Measurements from ENCODE around the gene C12orf42. TPM values are rescaled to one million over a fixed set of nuclear protein-coding genes. Genes with fewer than 3 reads are reported as not detected.
"Not testable (repeated sequence)": the region's sequence is repeated elsewhere in the genome, so short reads cannot be mapped to it uniquely, and the experiment has no call there.

Gene C12orf42
- total RNA-seq, 1 experiment from 2014 or later, result not detected

DNA sequence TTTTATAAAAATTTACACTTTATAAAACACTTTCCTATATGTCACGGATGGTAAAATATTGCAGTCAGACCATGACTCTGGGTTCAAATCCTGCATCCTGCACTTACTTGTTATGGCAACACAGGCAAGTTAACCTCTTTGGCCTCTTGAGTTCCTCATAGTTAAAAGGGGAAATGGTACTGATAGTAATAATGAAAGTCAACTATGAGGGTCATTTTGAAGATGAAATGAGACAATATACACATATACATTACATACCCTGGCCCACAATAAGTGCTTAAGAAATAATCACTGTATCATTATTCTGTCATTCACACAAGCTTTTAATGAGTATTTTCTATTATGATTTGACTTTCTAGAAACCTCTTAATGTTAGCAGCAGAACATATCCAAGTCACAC lies 64.4 kb downstream of the C12orf42 start:
- no peak overlapping the region for H2AK5ac ChIP-seq (ENCODE audit: insufficient read length, low read length)
- no peaks in the 10 kb centered on the region for H3K23me2 ChIP-seq (ENCODE audit: insufficient read length, low read depth, low read length, poor library complexity, severe bottlenecking)
- H3K79me1 ChIP-seq (ENCODE audit: insufficient read depth, low read depth, low read length, poor library complexity, severe bottlenecking), result no peaks in the 10 kb centered on the region
- no peak overlapping the region for H2BK5ac ChIP-seq (ENCODE audit: insufficient read length, low read length)
- peaks cover 4 to 14% (median 6%) of the 10 kb centered on the region in 3 experiments for H3K36me3 Mint-ChIP-seq (ENCODE audit: insufficient read depth in 1 of 3, low read depth in 3 of 3)
- no peak overlapping the region for H3K9ac ChIP-seq (ENCODE audit: extremely low read depth, insufficient read length, low read length)
- H4K20me1 ChIP-seq (ENCODE audit: control insufficient read depth, insufficient read depth, insufficient read length), result no peaks in the 10 kb centered on the region
- H3K27me3 ChIP-seq (ENCODE audit: insufficient read depth, low read length), result no peaks in the 10 kb centered on the region
- H3K23ac ChIP-seq (ENCODE audit: insufficient read length, low read depth, low read length), result no peak overlapping the region
- no peak overlapping the region for H3K4me2 ChIP-seq (ENCODE audit: insufficient read depth, insufficient read length, low read length)
- peaks cover 11 to 16% of the 10 kb centered on the region in 2 experiments; a peak in 3 of 5 replicates for H3K9me3 Mint-ChIP-seq
- no peaks in the 10 kb centered on the region for H3K4me1 ChIP-seq (ENCODE audit: insufficient read depth, low read length)
- no peak overlapping the region for H2BK20ac ChIP-seq (ENCODE audit: low read depth, low read length, poor library complexity, severe bottlenecking)
- TF ChIP-seq, protein P1, sequence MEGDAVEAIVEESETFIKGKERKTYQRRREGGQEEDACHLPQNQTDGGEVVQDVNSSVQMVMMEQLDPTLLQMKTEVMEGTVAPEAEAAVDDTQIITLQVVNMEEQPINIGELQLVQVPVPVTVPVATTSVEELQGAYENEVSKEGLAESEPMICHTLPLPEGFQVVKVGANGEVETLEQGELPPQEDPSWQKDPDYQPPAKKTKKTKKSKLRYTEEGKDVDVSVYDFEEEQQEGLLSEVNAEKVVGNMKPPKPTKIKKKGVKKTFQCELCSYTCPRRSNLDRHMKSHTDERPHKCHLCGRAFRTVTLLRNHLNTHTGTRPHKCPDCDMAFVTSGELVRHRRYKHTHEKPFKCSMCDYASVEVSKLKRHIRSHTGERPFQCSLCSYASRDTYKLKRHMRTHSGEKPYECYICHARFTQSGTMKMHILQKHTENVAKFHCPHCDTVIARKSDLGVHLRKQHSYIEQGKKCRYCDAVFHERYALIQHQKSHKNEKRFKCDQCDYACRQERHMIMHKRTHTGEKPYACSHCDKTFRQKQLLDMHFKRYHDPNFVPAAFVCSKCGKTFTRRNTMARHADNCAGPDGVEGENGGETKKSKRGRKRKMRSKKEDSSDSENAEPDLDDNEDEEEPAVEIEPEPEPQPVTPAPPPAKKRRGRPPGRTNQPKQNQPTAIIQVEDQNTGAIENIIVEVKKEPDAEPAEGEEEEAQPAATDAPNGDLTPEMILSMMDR (conservative IDR thresholded peaks at IDR 0.05), result no peak
- no peak overlapping the region for H4K8ac ChIP-seq (replicated peaks; ENCODE audit: insufficient read length, low read depth, low read length)
- no peak overlapping the region for H2AFZ ChIP-seq (ENCODE audit: low read length)
- no peak for DNase-seq
- no peak overlapping the region for H4K91ac ChIP-seq (ENCODE audit: insufficient read length, low read depth, low read length)
- H3K4me3 Mint-ChIP-seq, result no peak overlapping the region
- H3K79me2 ChIP-seq (ENCODE audit: insufficient read depth, low read length), result no peaks in the 10 kb centered on the region
- H2BK12ac ChIP-seq (ENCODE audit: insufficient read length, low read depth, low read length), result no peak overlapping the region
- no peak overlapping the region for H3K18ac ChIP-seq (ENCODE audit: insufficient read length, low read depth, low read length)
- peaks cover 3 to 9% of the 10 kb centered on the region in 2 experiments for H3K4me1 Mint-ChIP-seq
- H3K4ac ChIP-seq (ENCODE audit: low read depth, low read length), result no peak overlapping the region
- H3K27me3 Mint-ChIP-seq (ENCODE audit: low read depth), result peaks cover 2% of the 10 kb centered on the region
- no peak overlapping the region for H4K5ac ChIP-seq (ENCODE audit: insufficient read length, low read depth, low read length)
- no peak overlapping the region for H3T11ph ChIP-seq (ENCODE audit: low read length)
- no peaks in the 10 kb centered on the region for H3K9me3 ChIP-seq (ENCODE audit: control insufficient read depth, low read depth, low read length)
- H3K56ac ChIP-seq (ENCODE audit: insufficient read length, low read depth, low read length), result no peak overlapping the region
- H2BK15ac ChIP-seq (ENCODE audit: low read depth, low read length), result no peak overlapping the region
- no peak overlapping the region for H3K27ac ChIP-seq (ENCODE audit: insufficient read length, low read depth, low read length)
- WGBS (ENCODE audit: extremely low coverage, insufficient read length, low lambda C conversion rate), result no CpG with 5 or more reads among the region's 1 CpG
- H2BK120ac ChIP-seq (ENCODE audit: low read depth, low read length, poor library complexity, severe bottlenecking), result no peak overlapping the region
- H3K14ac ChIP-seq (ENCODE audit: insufficient read depth, low read length), result no peak overlapping the region
- no peak overlapping the region for H3K27ac Mint-ChIP-seq

DNA sequence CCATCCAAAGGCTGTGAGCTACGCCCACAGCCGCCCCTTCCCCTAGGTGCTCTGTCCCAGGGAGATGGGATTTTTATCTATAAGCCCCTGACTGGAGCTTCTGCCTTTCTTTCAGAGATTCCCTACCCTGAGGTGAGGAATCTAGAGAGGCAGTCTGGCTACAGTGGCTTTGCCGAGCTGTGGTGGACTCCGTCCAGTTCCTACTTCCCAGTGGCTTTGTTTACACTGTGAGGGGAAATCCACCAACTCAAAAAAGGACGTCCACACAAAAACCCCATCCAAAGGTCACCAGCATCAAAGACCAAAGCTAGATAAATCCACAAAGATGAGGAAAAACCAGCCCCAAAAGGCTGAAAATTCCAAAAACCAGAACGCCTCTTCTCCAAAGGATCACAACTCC lies 70.1 kb downstream of the C12orf42 start:
- not testable (repeated sequence) for H4K20me1 ChIP-seq (ENCODE audit: control insufficient read depth, insufficient read depth, insufficient read length); H3K9me3 Mint-ChIP-seq; H2BK12ac ChIP-seq (ENCODE audit: insufficient read length, low read depth, low read length); H2AFZ ChIP-seq (ENCODE audit: low read length); H3K18ac ChIP-seq (ENCODE audit: insufficient read length, low read depth, low read length); H3T11ph ChIP-seq (ENCODE audit: low read length); H3K9me3 ChIP-seq (ENCODE audit: control insufficient read depth, low read depth, low read length); H4K91ac ChIP-seq (ENCODE audit: insufficient read length, low read depth, low read length); H2BK120ac ChIP-seq (ENCODE audit: low read depth, low read length, poor library complexity, severe bottlenecking); H4K5ac ChIP-seq (ENCODE audit: insufficient read length, low read depth, low read length); H3K79me1 ChIP-seq (ENCODE audit: insufficient read depth, low read depth, low read length, poor library complexity, severe bottlenecking); H3K27me3 Mint-ChIP-seq (ENCODE audit: low read depth); H3K27me3 ChIP-seq (ENCODE audit: insufficient read depth, low read length); H3K23me2 ChIP-seq (ENCODE audit: insufficient read length, low read depth, low read length, poor library complexity, severe bottlenecking); H2BK5ac ChIP-seq (ENCODE audit: insufficient read length, low read length); H3K56ac ChIP-seq (ENCODE audit: insufficient read length, low read depth, low read length); DNase-seq; H3K9ac ChIP-seq (ENCODE audit: extremely low read depth, insufficient read length, low read length); H3K27ac ChIP-seq (ENCODE audit: insufficient read length, low read depth, low read length); H4K8ac ChIP-seq (replicated peaks; ENCODE audit: insufficient read length, low read depth, low read length); H3K79me2 ChIP-seq (ENCODE audit: insufficient read depth, low read length); H3K4me3 Mint-ChIP-seq; H2BK20ac ChIP-seq (ENCODE audit: low read depth, low read length, poor library complexity, severe bottlenecking); H2BK15ac ChIP-seq (ENCODE audit: low read depth, low read length); H3K14ac ChIP-seq (ENCODE audit: insufficient read depth, low read length); H3K4ac ChIP-seq (ENCODE audit: low read depth, low read length); H3K23ac ChIP-seq (ENCODE audit: insufficient read length, low read depth, low read length); H2AK5ac ChIP-seq (ENCODE audit: insufficient read length, low read length); H3K4me2 ChIP-seq (ENCODE audit: insufficient read depth, insufficient read length, low read length); H3K4me1 ChIP-seq (ENCODE audit: insufficient read depth, low read length); H3K27ac Mint-ChIP-seq
- Mint-ChIP-seq H3K4me1 (peaks cover 16 to 21% of the 10 kb centered on the region in 2 experiments), H3K36me3 (ENCODE audit: insufficient read depth in 1 of 3, low read depth in 3 of 3) (peaks cover 3 to 11% (median 3%) of the 10 kb centered on the region in 3 experiments; a peak in 5 of 7 replicates)
- no CpG with 5 or more reads among the region's 6 CpGs for WGBS (ENCODE audit: extremely low coverage, insufficient read length, low lambda C conversion rate)
